Kidney (tissue), 14 donors: ENCODE data around the gene MN1. TPM values are rescaled to one million over a fixed set of nuclear protein-coding genes. Genes with fewer than 3 reads are reported as not detected.

Experiments used
- DNase-seq, 5 donors: peaks; one replicate each; pipeline ENCODE4 v3.0.0-alpha.2; 2013 to 2020
- FAIRE-seq: peaks from 2 replicates; lab custom pipeline; 2012; peaks lifted over from hg19 to GRCh38; lab: Jason Lieb, UNC
- H3K27ac ChIP-seq, 2 donors: one replicate each; pipeline ENCODE4 v1.7.0; 2013; ENCODE audit warnings: low read depth in 2 of 2, low read length in 2 of 2, inconsistent platforms in 1 of 2
- H3K27me3 ChIP-seq: one replicate; pipeline ENCODE4 v1.7.1; 2013; ENCODE audit warnings: low read length, inconsistent platforms; ENCODE audit not compliant: control insufficient read depth, insufficient read depth
- H3K36me3 ChIP-seq, 3 donors: one replicate each; pipeline versions ENCODE4 v1.7.0 to v1.7.1; 2013; ENCODE audit warnings: low read length in 3 of 3, control low read depth in 1 of 3, inconsistent platforms in 1 of 3; ENCODE audit not compliant: insufficient read depth in 3 of 3, control insufficient read depth in 2 of 3
- H3K4me1 ChIP-seq, 3 donors: one replicate each; pipeline versions ENCODE4 v1.7.0 to v1.7.1; 2013; ENCODE audit warnings: low read length in 3 of 3, inconsistent platforms in 1 of 3, low read depth in 1 of 3; ENCODE audit not compliant: control insufficient read depth in 2 of 3, insufficient read depth in 2 of 3
- H3K4me3 ChIP-seq, 3 donors: one replicate each; pipeline versions ENCODE4 v1.7.0 to v1.8.1; 2013; ENCODE audit warnings: low read length in 3 of 3, control low read depth in 1 of 3, inconsistent platforms in 1 of 3
- H3K9ac ChIP-seq, 3 donors: one replicate each; pipeline versions ENCODE4 v1.7.0 to v1.7.1; 2013; ENCODE audit warnings: low read length in 3 of 3, control low read depth in 1 of 3, inconsistent platforms in 1 of 3
- H3K9me3 ChIP-seq, 3 donors: one replicate each; pipeline versions ENCODE4 v1.7.0 to v1.7.1; 2013; ENCODE audit warnings: low read length in 3 of 3, control low read depth in 1 of 3, inconsistent platforms in 1 of 3; ENCODE audit not compliant: control insufficient read depth in 2 of 3, insufficient read depth in 1 of 3
- intact Hi-C: fragments of 100-400 bp; cut with DNase I; formaldehyde crosslinking; loops from one replicate; pipeline ENCODE4 v1.11.1; 2022
- polyA plus RNA-seq: library from polyadenylated mRNA; stranded (reverse); fragments of 350-450 nt; fragmentation: Illumina TruSeq; extraction: RNeasy Lipid Tissue Mini Kit (QIAGEN cat#74804); gene quantifications from one replicate; pipeline ENCODE4 v1.2.3, GENCODE V29; 2014; ENCODE audit warnings: low read depth, low replicate concordance; ENCODE audit not compliant: insufficient read depth
- total RNA-seq: library from RNA; stranded (reverse); fragmentation: NEBNext Ultra II Directional; extraction: Animal tissue kit (Norgen Biotek cat#: 25700); gene quantifications from one replicate; pipeline ENCODE4 v1.2.1, GENCODE V29; 2021
- TF ChIP-seq, protein P1 (sequence below): IDR thresholded peaks from 3 replicates; pipeline ENCODE4 v1.5.1; 2012; ENCODE audit warnings: mild to moderate bottlenecking, moderate library complexity, borderline replicate concordance; ENCODE audit not compliant: insufficient read depth; ENCODE audit errors: extremely low read depth
- donor health status: control.
- donor health status: control.
- donor health status: control.
- donor health status: control.
- donor health status: control.
- donor health status: DM: yes; HTN: yes; CAD: no.
- donor health status: Normal renal cell carcinoma (clear cell type).

The MN1 gene
- total and polyA plus RNA-seq, 2 donors from 2014 or later, result 0.92 to 3.2 TPM

DNA sequence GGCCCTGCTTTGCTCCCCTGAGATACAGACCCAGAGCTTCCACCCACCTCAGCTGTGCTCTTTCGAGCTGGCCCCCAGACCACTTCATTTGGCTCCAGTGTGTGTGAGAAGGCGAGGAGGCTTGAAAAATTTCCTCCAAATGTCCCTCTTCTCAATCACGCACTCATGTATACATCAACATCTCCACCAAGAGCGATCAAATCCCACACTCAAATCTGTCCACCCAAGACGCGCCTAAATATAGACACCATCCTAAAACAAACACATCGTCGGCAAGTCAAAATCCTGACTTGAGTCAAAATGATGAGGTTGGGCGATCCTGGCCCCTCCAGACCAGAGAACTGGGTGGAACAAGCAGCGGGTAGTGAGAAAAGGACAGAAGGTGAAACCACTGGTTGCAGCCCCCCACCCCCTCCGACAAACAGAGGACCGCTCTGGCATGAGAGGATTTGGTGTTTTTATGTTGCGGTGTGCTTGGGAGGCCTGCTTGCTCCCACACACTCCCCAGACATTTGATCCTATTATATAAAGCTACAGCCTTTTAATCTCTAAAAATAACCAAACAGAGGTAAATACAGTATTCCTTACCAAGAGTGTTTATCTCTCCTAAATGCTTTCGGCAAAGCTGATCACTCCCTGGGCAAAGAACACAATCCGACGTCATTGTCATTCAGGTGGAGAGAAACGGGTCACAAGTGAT is 10.2 kb downstream of the MN1 start:
- intact Hi-C loops, result no loop called here
- FAIRE-seq, result no peak
- Histone ChIP-seq H3K27me3 (peaks cover 9% of the 10 kb centered on the region), H3K36me3 (no peaks in the 10 kb centered on the region), H3K27ac (no peak overlapping the region), H3K9me3 (no peaks in the 10 kb centered on the region), H3K4me3 (no peak overlapping the region), H3K9ac (no peak overlapping the region), H3K4me1 (peaks cover 0 to 2% (median 0%) of the 10 kb centered on the region in 3 donors)
- peak in 4 of 5 donors; percentile 67 to 87 (median 75) for DNase-seq
- TF ChIP-seq, protein P1, sequence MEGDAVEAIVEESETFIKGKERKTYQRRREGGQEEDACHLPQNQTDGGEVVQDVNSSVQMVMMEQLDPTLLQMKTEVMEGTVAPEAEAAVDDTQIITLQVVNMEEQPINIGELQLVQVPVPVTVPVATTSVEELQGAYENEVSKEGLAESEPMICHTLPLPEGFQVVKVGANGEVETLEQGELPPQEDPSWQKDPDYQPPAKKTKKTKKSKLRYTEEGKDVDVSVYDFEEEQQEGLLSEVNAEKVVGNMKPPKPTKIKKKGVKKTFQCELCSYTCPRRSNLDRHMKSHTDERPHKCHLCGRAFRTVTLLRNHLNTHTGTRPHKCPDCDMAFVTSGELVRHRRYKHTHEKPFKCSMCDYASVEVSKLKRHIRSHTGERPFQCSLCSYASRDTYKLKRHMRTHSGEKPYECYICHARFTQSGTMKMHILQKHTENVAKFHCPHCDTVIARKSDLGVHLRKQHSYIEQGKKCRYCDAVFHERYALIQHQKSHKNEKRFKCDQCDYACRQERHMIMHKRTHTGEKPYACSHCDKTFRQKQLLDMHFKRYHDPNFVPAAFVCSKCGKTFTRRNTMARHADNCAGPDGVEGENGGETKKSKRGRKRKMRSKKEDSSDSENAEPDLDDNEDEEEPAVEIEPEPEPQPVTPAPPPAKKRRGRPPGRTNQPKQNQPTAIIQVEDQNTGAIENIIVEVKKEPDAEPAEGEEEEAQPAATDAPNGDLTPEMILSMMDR, result no peak

DNA sequence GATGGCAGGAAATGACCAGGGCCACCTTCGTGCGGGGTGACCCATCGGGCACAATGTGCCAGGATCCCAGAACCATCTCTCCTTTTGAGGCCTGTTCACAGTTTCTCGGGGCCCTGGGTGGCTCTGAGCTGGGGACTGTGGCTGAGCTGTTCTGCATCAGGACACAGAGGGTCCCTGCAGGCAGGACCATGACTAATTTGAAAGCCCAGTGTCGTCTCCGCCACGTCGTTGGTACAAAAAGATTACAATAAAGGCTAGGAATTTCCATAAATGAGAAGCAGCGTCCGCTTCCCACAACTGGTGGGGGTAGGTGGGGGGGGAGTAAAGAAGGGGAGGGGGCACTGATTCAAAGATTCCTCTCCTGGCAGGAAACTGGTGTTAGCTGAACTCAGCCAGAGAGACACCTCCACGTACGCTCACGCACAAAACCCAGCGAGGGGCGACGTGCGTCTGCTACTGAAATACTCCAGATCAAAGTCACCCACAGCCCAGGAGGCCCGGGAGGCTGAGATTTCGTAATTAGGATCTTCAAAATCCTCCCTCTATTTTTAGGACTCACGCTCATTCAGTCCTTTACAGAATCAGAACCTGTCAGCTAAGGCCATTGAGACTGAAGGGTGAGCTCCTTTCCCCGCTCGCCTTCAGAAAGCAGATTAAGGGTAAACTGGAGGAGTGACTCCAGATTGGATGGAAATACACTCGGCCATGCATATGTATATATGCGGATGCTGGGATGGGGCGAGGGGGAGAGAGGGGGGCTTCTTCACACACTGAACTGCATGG is 11.0 kb downstream of the MN1 start:
- H3K27me3 ChIP-seq, result peaks cover 9% of the 10 kb centered on the region
- TF ChIP-seq, protein P1, result no peak
- intact Hi-C loops, result no loop called here
- H3K9me3 ChIP-seq, result no peaks in the 10 kb centered on the region
- H3K27ac ChIP-seq, result no peak overlapping the region
- H3K36me3 ChIP-seq, result no peaks in the 10 kb centered on the region
- no peak for FAIRE-seq
- peak in 1 of 5 donors; percentile 44 for DNase-seq
- H3K9ac ChIP-seq, result no peak overlapping the region
- H3K4me1 ChIP-seq, result peaks cover 0 to 2% (median 0%) of the 10 kb centered on the region in 3 donors
- H3K4me3 ChIP-seq, result no peak overlapping the region

DNA sequence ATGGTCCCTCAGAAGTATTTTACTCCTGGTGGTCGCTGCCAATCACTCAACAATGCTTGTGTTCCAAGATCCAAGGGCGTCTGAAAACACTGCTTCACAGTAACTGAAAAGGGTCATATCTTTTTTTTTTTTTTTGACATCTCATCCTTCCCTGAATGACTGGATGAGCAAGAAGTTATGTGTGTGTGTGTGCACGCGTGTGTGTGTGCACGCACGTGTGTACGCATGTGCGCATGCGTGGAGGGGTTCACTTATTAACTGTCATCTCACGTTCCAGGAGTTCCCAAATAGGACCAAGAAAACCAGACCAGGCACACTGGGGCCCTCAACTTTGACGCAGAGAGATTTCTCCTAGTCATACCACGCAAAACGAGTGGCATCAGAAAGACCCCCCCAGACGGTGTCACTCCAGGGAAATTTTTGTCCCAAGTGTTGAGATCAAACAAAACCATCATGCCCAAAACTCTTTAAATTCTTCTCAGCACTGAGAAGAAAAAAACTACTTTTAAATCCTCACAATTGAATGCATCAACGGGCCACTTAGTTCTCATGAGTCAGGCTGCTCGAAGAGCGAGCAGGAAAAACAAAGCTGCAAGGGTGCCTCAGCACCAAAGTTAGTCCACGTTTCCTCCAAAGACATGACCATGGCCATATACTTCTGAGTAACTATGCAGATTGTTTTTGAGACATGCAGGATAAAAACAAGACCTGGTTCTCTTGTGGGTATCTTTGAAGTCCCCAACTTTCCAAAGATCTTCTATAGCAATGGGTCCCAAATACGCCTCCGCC is 12.9 kb downstream of the MN1 start:
- peaks cover 9% of the 10 kb centered on the region for H3K27me3 ChIP-seq
- H3K4me3 ChIP-seq, result no peak overlapping the region
- FAIRE-seq (no peak), DNase-seq (no peak)
- TF ChIP-seq, protein P1, result no peak
- H3K4me1 ChIP-seq, result peaks cover 0 to 2% (median 0%) of the 10 kb centered on the region in 3 donors
- H3K36me3 ChIP-seq, result no peaks in the 10 kb centered on the region
- no peaks in the 10 kb centered on the region for H3K9me3 ChIP-seq
- H3K27ac ChIP-seq, result no peak overlapping the region
- intact Hi-C loops, result no loop called here
- H3K9ac ChIP-seq, result no peak overlapping the region
